Activated naive CD8-positive, alpha-beta T cell (primary cell): ENCODE data around the gene C2CD2.
"Not testable (repeated sequence)": the region's sequence is repeated elsewhere in the genome, so short reads cannot be mapped to it uniquely, and the experiment has no call there.

ENCODE experiments used
- H3K27ac Mint-ChIP-seq: one replicate; pipeline ENCODE4 v1.8.0; 2021; ENCODE audit warnings: mixed read lengths
- H3K27me3 Mint-ChIP-seq: one replicate; pipeline ENCODE4 v1.8.0; 2021; ENCODE audit warnings: mixed read lengths
- H3K36me3 Mint-ChIP-seq: one replicate; pipeline ENCODE4 v1.8.0; 2021; ENCODE audit warnings: mixed read lengths
- H3K4me1 Mint-ChIP-seq: one replicate; pipeline ENCODE4 v1.8.0; 2021; ENCODE audit warnings: low read depth, mixed read lengths
- H3K4me3 Mint-ChIP-seq: one replicate; pipeline ENCODE4 v1.8.0; 2021; ENCODE audit warnings: mild to moderate bottlenecking, mixed read lengths
- H3K9me3 Mint-ChIP-seq: one replicate; pipeline ENCODE4 v1.8.0; 2021; ENCODE audit warnings: low read depth, mixed read lengths

C2CD2 gene

GRCh38 chr21:41953831-41954653, at the start of gene C2CD2:
C2CD2 (minus strand) TSS chr21:41954018; CDS start chr21:41953648, 370 bp downstream.
- Mint-ChIP-seq H3K36me3 (no peaks in the 10 kb centered on the region), H3K27ac (peak within 1 kb of the TSS; percentile 58), H3K9me3 (no peaks in the 10 kb centered on the region), H3K4me1 (peaks cover 15% of the 10 kb centered on the region), H3K4me3 (peak within 1 kb of the TSS; percentile 74), H3K27me3 (peaks cover 8% of the 10 kb centered on the region)

GRCh38 chr21:42003051-42003461, 49.2 kb upstream of the C2CD2 start:
- Mint-ChIP-seq H3K9me3 (no peaks in the 10 kb centered on the region), H3K4me1 (peaks cover 68% of the 10 kb centered on the region), H3K36me3 (peaks cover 29% of the 10 kb centered on the region), H3K27ac (peak overlapping the region; percentile 94), H3K4me3 (peak overlapping the region; percentile 46), H3K27me3 (no peaks in the 10 kb centered on the region)

GRCh38 chr21:42002421-42002958, 48.7 kb upstream of the C2CD2 start:
- Mint-ChIP-seq H3K9me3 (no peaks in the 10 kb centered on the region), H3K27me3 (no peaks in the 10 kb centered on the region), H3K4me1 (peaks cover 63% of the 10 kb centered on the region), H3K27ac (peak overlapping the region; percentile 94), H3K36me3 (peaks cover 27% of the 10 kb centered on the region), H3K4me3 (peak overlapping the region; percentile 46)

- peak overlapping the region; percentile 48 for H3K4me3 Mint-ChIP-seq
- H3K27ac Mint-ChIP-seq = peak overlapping the region; percentile 94
- H3K27me3 Mint-ChIP-seq = no peaks in the 10 kb centered on the region
- H3K9me3 Mint-ChIP-seq = no peaks in the 10 kb centered on the region
- H3K36me3 Mint-ChIP-seq = peaks cover 25% of the 10 kb centered on the region
- H3K4me1 Mint-ChIP-seq = peaks cover 56% of the 10 kb centered on the region
Measured at GRCh38 chr21:42001781-42002180, 48.0 kb upstream of the C2CD2 start.

GRCh38 chr21:42000908-42001307, 47.1 kb upstream of the C2CD2 start:
- peaks cover 50% of the 10 kb centered on the region for H3K4me1 Mint-ChIP-seq
- peak overlapping the region; percentile 94 for H3K27ac Mint-ChIP-seq
- no peak overlapping the region for H3K4me3 Mint-ChIP-seq
- H3K27me3 Mint-ChIP-seq = no peaks in the 10 kb centered on the region
- H3K9me3 Mint-ChIP-seq = no peaks in the 10 kb centered on the region
- peaks cover 31% of the 10 kb centered on the region for H3K36me3 Mint-ChIP-seq

GRCh38 chr21:41997657-41998056, 43.8 kb upstream of the C2CD2 start:
- H3K4me1 Mint-ChIP-seq = peaks cover 21% of the 10 kb centered on the region
- no peak overlapping the region for H3K4me3 Mint-ChIP-seq
- H3K36me3 Mint-ChIP-seq = peaks cover 38% of the 10 kb centered on the region
- H3K27ac Mint-ChIP-seq = no peak overlapping the region
- H3K27me3 Mint-ChIP-seq = no peaks in the 10 kb centered on the region
- H3K9me3 Mint-ChIP-seq = no peaks in the 10 kb centered on the region

- Mint-ChIP-seq H3K9me3 (no peaks in the 10 kb centered on the region), H3K4me1 (peaks cover 4% of the 10 kb centered on the region), H3K36me3 (peaks cover 34% of the 10 kb centered on the region), H3K4me3 (no peak overlapping the region), H3K27ac (no peak overlapping the region), H3K27me3 (no peaks in the 10 kb centered on the region)
Measured at GRCh38 chr21:41995577-41995976, 41.8 kb upstream of the C2CD2 start.

GRCh38 chr21:41994613-41995012, 40.8 kb upstream of the C2CD2 start:
- H3K27me3 Mint-ChIP-seq, H3K4me3 Mint-ChIP-seq: not testable (repeated sequence)

GRCh38 chr21:41993744-41994143, 39.9 kb upstream of the C2CD2 start:
- H3K27me3 Mint-ChIP-seq = no peaks in the 10 kb centered on the region
- H3K9me3 Mint-ChIP-seq = no peaks in the 10 kb centered on the region
- H3K4me1 Mint-ChIP-seq = no peaks in the 10 kb centered on the region
- no peak overlapping the region for H3K27ac Mint-ChIP-seq
- peaks cover 28% of the 10 kb centered on the region for H3K36me3 Mint-ChIP-seq
- H3K4me3 Mint-ChIP-seq = no peak overlapping the region

More at GRCh38 chr21:41994613-41995012, 40.8 kb upstream of the C2CD2 start:
- not testable (repeated sequence) for H3K9me3 Mint-ChIP-seq, H3K4me1 Mint-ChIP-seq
- peaks cover 31% of the 10 kb centered on the region for H3K36me3 Mint-ChIP-seq
- H3K27ac Mint-ChIP-seq = peak overlapping the region; percentile 29

GRCh38 chr21:41992576-41992975, 38.8 kb upstream of the C2CD2 start:
- peaks cover 26% of the 10 kb centered on the region for H3K36me3 Mint-ChIP-seq
- H3K4me1 Mint-ChIP-seq = no peaks in the 10 kb centered on the region
- H3K4me3 Mint-ChIP-seq = no peak overlapping the region
- H3K27me3 Mint-ChIP-seq = no peaks in the 10 kb centered on the region
- no peak overlapping the region for H3K27ac Mint-ChIP-seq
- no peaks in the 10 kb centered on the region for H3K9me3 Mint-ChIP-seq

- Mint-ChIP-seq H3K9me3 (no peaks in the 10 kb centered on the region), H3K27me3 (no peaks in the 10 kb centered on the region), H3K36me3 (peaks cover 26% of the 10 kb centered on the region), H3K4me3 (no peak overlapping the region), H3K4me1 (no peaks in the 10 kb centered on the region), H3K27ac (no peak overlapping the region)
Measured at GRCh38 chr21:41991659-41992058, 37.8 kb upstream of the C2CD2 start.

- Mint-ChIP-seq H3K36me3 (peaks cover 16% of the 10 kb centered on the region), H3K4me1 (no peaks in the 10 kb centered on the region), H3K27me3 (no peaks in the 10 kb centered on the region), H3K27ac (no peak overlapping the region), H3K9me3 (no peaks in the 10 kb centered on the region), H3K4me3 (no peak overlapping the region)
Measured at GRCh38 chr21:41989698-41990097, 35.9 kb upstream of the C2CD2 start.

GRCh38 chr21:41987310-41987709, 33.5 kb upstream of the C2CD2 start:
- H3K27ac Mint-ChIP-seq = no peak overlapping the region
- H3K27me3 Mint-ChIP-seq = no peaks in the 10 kb centered on the region
- no peaks in the 10 kb centered on the region for H3K4me1 Mint-ChIP-seq
- H3K4me3 Mint-ChIP-seq = no peak overlapping the region
- H3K9me3 Mint-ChIP-seq = peaks cover 11% of the 10 kb centered on the region
- H3K36me3 Mint-ChIP-seq = peaks cover 11% of the 10 kb centered on the region

GRCh38 chr21:41985662-41986416, 32.0 kb upstream of the C2CD2 start:
- Mint-ChIP-seq H3K27ac (no peak overlapping the region), H3K36me3 (peaks cover 6% of the 10 kb centered on the region), H3K4me3 (no peak overlapping the region), H3K27me3 (no peaks in the 10 kb centered on the region), H3K4me1 (no peaks in the 10 kb centered on the region), H3K9me3 (peaks cover 12% of the 10 kb centered on the region)

GRCh38 chr21:41983229-41983628, 29.4 kb upstream of the C2CD2 start:
- Mint-ChIP-seq H3K4me3 (no peak overlapping the region), H3K36me3 (peaks cover 8% of the 10 kb centered on the region), H3K4me1 (no peaks in the 10 kb centered on the region), H3K9me3 (peaks cover 18% of the 10 kb centered on the region), H3K27me3 (no peaks in the 10 kb centered on the region), H3K27ac (no peak overlapping the region)
